Endometrial microvascular endothelial cells (primary cell): ENCODE data around the gene ATXN2. TPM values are rescaled to one million over a fixed set of nuclear protein-coding genes. Genes with fewer than 3 reads are reported as not detected.
"Not testable (repeated sequence)": the region's sequence is repeated elsewhere in the genome, so short reads cannot be mapped to it uniquely, and the experiment has no call there.

Experiments
- in situ Hi-C: cut with HindIII; loops from 2 replicates; pipeline ENCODE4 v1.10.0; 2017; ENCODE audit warnings: low sequenced_read_pairs, low pct_unique_long_range_greater_than_20kb; ENCODE audit errors: inconsistent ontology term
- total RNA-seq: library from RNA; depleted of rRNA; stranded (reverse); fragments of >200 nt; gene quantifications from one replicate; pipeline ENCODE4 v1.2.3, GENCODE V29; 2015; ENCODE audit errors: inconsistent ontology term

Gene ATXN2
- total RNA-seq, 1 donor from 2014 or later, result 22.0 TPM

DNA sequence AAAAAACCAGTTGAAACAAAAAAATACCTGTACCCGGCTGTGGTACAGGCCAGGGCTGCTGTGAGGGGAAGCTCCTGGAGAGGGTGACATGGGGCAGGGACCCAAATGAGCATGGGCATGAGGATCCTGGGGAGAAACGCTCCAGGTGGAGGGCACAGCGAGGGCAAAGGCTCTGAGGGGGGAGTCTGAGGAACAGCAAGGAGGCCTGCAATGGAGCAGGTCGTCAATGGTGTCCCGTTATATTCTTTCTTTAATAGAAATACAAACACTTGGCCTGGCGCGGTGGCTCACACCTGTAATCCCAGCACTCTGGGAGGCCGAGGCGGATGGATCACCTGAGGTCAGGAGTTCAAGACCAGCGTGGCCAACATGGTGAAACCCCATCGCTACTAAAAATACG is 1.9 kb upstream of the ATXN2 start:
- in situ Hi-C loops, result not testable (repeated sequence)

GRCh38 chr12:111600205-111600642 is 1.1 kb upstream of the ATXN2 start:
- in situ Hi-C loops, result no loop called here

DNA sequence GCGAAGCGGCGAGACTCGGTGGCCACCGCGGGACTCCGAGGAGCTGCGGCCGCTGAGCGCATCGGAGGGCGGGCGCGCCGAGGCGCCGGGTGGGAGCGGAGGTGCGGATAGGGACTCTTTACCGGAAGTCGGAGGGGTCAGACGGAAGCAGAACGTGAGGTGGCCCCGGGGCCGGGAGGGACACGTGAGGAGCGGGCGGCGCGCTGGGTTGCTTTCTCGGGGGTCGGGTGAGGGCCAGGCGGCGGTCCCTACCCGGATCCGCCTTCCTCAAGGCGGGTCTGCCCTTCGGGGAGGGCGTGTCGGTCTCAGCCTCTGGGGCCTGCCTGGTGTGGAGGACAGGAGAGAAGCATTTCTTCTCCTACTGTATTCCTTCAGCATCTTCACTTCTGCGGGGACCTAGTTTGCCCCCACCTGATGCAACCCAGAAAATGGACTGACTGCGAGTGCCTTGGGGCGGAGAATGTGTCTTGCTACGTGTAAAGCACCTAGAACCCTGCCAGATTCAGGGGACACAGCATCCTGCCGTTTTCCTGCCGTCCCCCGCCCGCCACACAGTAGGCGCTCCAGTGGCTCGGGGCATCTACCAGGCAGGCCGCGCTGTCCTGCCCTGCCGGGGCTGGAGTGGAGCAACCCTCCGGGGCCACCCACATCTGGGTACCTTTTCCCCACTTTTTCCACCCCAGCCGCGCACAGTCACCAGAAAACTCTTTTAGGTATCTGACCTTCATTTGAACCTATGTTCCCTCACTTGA is 514 bp upstream of the ATXN2 start:
- in situ Hi-C loops, result loop anchor here (25.0 kb wide), 1 partner anchor 88 kb away; the partner anchor contains the start of genes ACAD10 and BRAP

DNA sequence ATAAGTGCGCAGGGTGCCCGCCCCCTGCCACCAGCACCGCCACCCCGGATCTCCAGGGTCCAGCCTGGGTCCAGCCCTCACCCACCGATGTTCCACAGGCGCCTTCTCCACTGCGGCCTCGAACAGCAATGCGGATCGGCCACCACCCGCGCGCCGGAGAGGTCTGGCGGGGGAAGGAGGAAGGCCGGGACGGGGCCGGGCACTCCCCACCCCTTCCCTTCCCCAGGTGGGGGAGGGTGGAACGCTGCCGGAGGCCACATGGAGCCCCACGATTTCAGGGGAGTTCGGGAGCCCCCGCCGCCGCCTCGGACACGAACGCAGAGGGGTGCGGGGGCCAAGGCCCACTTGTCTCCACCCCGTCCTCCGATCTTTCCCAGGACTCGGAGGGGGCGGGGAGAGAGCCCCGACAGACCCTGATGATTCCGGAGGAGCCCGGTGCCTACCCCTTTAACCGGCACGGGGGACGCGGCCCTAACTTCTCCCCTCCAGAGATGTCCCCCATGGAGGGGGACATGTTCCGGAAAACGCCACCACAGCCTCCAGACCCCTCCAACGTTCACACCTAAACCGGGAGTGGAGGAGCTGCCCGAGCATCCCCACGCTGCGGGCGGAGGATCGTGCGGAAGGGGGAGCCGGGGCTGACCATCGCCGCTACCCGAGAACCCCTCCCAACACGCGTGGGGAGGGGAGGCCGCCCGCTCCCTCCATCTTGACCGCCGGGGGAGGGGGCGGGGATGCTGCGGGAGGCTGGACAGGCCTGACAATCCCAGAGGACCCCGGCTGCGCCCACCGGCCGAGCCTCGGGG is 1.1 kb downstream of the ATXN2 start:
- in situ Hi-C loops, result loop anchor here (25.0 kb wide), 1 partner anchor 89 kb away; the partner anchor contains the start of genes ACAD10 and BRAP

- in situ Hi-C loops, result loop anchor here (25.0 kb wide), 1 partner anchor 90 kb away; the partner anchor contains the start of genes ACAD10 and BRAP
These were observed 1.9 kb downstream of the ATXN2 start for GRCh38 chr12:111596985-111597830.

DNA sequence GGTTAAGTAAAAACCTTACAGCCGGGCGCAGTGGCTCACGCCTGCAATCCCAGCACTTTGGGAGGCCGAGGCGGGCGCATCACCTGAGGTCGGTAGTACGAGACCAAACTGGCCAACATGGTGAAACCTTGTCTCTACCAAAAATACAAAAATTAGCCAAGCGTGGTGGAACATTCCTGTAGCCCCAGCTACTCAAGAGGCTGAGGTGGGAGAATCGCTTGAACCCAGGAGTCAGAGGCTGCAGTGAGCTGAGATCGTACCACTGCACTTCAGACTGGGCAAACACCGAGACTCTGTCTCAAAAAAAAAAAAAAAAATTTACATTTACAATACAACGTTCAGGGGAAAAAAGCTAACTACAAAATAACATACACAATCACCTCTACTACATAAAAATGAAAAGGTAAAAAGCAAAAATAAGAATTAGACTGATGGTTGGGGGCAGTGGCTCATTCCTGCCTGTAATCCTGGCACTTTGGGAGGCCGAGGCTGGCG is 3.7 kb downstream of the ATXN2 start:
- in situ Hi-C loops, result loop anchor here (25.0 kb wide), 1 partner anchor 92 kb away; the partner anchor contains the start of genes ACAD10 and BRAP

GRCh38 chr12:111591399-111592010 is 7.6 kb downstream of the ATXN2 start:
- in situ Hi-C loops, result loop anchor here (25.0 kb wide), 1 partner anchor 96 kb away; the partner anchor contains the start of genes ACAD10 and BRAP

DNA sequence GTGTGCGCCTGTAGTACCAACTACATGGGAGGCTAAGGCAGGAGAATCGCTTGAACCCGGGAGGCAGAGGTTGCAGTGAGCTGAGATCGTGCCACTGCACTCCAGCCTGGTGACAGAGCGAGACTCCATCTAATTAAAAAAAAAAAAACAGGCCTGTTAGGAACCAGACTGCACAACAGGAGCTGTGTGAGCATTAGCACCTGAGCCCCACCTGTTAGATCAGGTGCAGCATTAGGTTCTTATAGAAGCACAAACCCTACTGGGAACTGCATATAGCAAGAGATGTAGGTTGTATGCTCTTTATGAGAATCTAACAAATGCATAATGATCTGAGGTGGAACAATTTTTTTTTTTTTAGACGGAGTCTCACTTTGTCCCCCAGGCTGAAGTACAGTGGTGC is 8.6 kb downstream of the ATXN2 start:
- in situ Hi-C loops, result loop anchor here (25.0 kb wide), 1 partner anchor 97 kb away; the partner anchor contains the start of genes ACAD10 and BRAP

DNA sequence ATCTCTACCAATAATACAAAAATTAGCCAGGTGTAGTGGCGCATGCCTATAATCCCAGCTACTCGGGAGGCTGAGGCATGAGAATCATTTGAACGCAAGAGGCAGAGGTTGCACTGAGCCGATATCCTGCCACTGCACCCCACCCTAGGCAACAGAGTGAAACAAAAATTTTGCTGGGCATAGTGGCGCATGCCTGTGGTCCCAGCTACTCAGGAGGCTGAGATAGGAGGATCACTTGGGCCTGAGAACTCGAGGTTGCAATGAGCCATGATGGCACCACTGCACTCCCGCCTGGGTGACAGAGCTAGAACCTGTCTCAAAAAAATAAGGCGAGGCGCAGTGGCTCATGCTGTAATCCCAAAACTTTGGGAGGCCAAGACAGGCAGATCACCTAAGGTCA is 9.5 kb downstream of the ATXN2 start:
- in situ Hi-C loops, result loop anchor here (25.0 kb wide), 1 partner anchor 98 kb away; the partner anchor contains the start of genes ACAD10 and BRAP

DNA sequence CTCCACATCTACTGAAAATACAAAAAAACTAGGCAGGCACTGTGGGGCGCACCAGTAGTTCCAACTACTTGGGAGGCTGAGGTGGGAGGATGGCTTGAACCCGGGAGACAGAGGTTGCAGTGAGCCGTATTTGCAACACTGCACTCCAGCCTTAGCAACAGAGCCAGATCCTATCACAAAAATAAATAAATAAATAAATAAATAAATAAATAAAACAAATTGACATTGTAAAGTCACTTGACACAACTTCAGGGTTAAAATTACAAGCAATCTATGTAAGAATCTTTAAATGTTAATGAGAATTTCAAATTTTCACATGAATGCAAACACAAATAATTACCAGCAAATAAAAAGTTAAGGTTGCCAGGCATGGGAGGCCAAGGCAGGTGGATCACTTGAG is 11.1 kb downstream of the ATXN2 start:
- in situ Hi-C loops, result loop anchor here (25.0 kb wide), 1 partner anchor 99 kb away; the partner anchor contains the start of genes ACAD10 and BRAP

DNA sequence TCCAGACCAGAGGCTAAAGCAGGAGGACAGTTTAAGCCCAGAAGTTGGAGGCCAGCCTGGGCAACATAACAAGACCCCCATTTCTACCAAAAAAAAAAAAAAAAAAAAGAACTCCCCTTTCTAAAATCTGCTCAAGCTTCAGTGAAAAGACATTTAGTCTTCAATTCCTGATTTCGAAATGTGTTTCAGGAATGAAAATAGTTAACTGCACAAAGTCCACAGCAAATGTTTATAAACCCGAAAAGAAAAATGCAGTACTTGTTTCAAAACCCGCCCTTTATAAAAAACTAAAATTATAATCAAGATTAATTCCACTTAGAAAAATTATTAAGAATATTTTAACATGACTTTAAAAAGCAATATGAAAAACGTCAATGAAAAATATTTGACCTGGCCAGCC is 12.1 kb downstream of the ATXN2 start:
- in situ Hi-C loops, result loop anchor here (25.0 kb wide), 1 partner anchor 100 kb away; the partner anchor contains the start of genes ACAD10 and BRAP

- in situ Hi-C loops, result loop anchor here (25.0 kb wide), 1 partner anchor 102 kb away; the partner anchor contains the start of genes ACAD10 and BRAP
These were observed 13.4 kb downstream of the ATXN2 start for GRCh38 chr12:111585690-111586089.

- in situ Hi-C loops, result loop anchor here (25.0 kb wide), 1 partner anchor 102 kb away; the partner anchor contains the start of genes ACAD10 and BRAP
These were observed 14.2 kb downstream of the ATXN2 start for GRCh38 chr12:111584959-111585358.

GRCh38 chr12:111583506-111583905 is 15.6 kb downstream of the ATXN2 start:
- in situ Hi-C loops, result loop anchor here (25.0 kb wide), 1 partner anchor 104 kb away; the partner anchor contains the start of genes ACAD10 and BRAP

DNA sequence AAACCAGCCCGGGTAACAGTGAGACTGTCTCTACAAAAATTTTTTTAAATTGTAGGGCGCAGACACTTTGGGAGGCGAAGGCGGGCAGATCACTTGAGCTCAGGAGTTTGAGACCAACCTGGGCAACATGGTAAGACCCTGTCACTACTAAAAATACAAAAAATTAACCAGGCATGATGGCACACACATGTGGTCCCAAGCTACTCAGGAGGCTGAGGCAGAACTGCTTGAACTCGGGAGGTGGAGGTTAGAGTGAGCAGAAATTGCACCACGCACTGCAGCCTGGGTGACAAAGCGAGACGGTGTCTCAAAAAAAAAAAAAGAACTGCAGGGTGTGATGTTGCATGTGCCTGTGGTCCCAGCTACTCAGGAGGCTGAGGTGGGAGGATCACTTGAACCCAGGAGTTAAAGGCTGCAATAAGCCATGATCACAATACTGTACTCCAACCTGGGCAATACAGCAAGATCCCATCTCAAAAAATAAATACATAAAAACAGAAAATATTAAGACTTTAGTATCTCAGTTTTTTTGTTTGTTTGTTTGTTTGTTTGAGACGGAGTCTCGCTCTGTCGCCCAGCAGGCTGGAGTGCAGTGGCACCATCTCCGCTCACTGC is 16.9 kb downstream of the ATXN2 start:
- in situ Hi-C loops, result loop anchor here (25.0 kb wide), 1 partner anchor 105 kb away; the partner anchor contains the start of genes ACAD10 and BRAP

GRCh38 chr12:111581434-111582132 is 17.5 kb downstream of the ATXN2 start:
- in situ Hi-C loops, result loop anchor here (25.0 kb wide), 1 partner anchor 106 kb away; the partner anchor contains the start of genes ACAD10 and BRAP
